HepG2 (cell line): Measurements from ENCODE around the gene JTB. TPM values are rescaled to one million over a fixed set of nuclear protein-coding genes. Genes with fewer than 3 reads are reported as not detected.

Source experiments
- ATAC-seq: fragments of 200-7000 bp; cut with Tn5 transposase; 3 replicates; pipeline ENCODE4 v1.9.1; 2020; ENCODE audit warnings: mild to moderate bottlenecking, moderate library complexity
- BruUV-seq: library from RNA; stranded (reverse); fragments of 400-500 nt; replicated peaks from 2 replicates; lab custom pipeline; 2021; lab: Mats Ljungman, UMichigan
- CTCF ChIA-PET: fragments of 300-600 bp; formaldehyde crosslinking; extraction: SDS; loops from one replicate; lab custom pipeline; 2021; ENCODE audit warnings: low total read pairs, inconsistent platforms, low intra/inter-chr PET ratio; lab: Yijun Ruan, JAX
- POLR2A ChIA-PET: fragments of 350-600 bp; sonication (Branson Sonifier 250); formaldehyde crosslinking; loops from one replicate; lab custom pipeline; 2020; ENCODE audit warnings: antibody characterized with exemption, inconsistent platforms; lab: Yijun Ruan, JAX
- DNase-seq: peaks from one replicate; pipeline ENCODE4 v3.0.0-alpha.2; 2015; ENCODE audit warnings: low spot score
- FAIRE-seq: peaks from 3 replicates; lab custom pipeline; 2011; peaks lifted over from hg19 to GRCh38; lab: Jason Lieb, UNC
- H2AFZ ChIP-seq: one replicate; pipeline ENCODE4 v1.6.1; 2011; ENCODE audit warnings: low read length, inconsistent platforms
- H3K27ac ChIP-seq: fragments of 300-600 bp; 3 replicates; pipeline ENCODE4 v1.8.0; 2011; ENCODE audit warnings: mixed run types, mild to moderate bottlenecking, mixed read lengths, low read length, inconsistent platforms; ENCODE audit not compliant: insufficient read depth; ENCODE audit errors: extremely low read length
- H3K27me3 ChIP-seq, 2 experiments: fragments of 200-600 bp in 1 of 2; 2 replicates in 1 of 2; 3 replicates in 1 of 2; pipeline versions ENCODE4 v1.6.0 to v1.8.0; 2011; ENCODE audit warnings: low read length in 2 of 2, mild to moderate bottlenecking in 2 of 2, moderate library complexity in 2 of 2, inconsistent platforms in 1 of 2; ENCODE audit not compliant: insufficient read depth in 2 of 2, control insufficient read depth in 1 of 2
- H3K36me3 ChIP-seq, 2 experiments: fragments of 200-600 bp in 1 of 2; replicated peaks in 1 of 2; 2 replicates in 1 of 2; 3 replicates in 1 of 2; pipeline versions ENCODE4 v1.5.1 to v1.8.0; 2011; ENCODE audit warnings: low read length in 2 of 2, inconsistent platforms in 1 of 2; ENCODE audit not compliant: insufficient read depth in 2 of 2, control insufficient read depth in 1 of 2
- H3K4me1 ChIP-seq: 2 replicates; pipeline ENCODE4 v1.5.1; 2012; ENCODE audit warnings: low read length, inconsistent platforms; ENCODE audit not compliant: insufficient read depth
- H3K4me2 ChIP-seq: 2 replicates; pipeline ENCODE4 v1.6.0; 2011; ENCODE audit warnings: low read depth, low read length, inconsistent platforms
- H3K4me3 ChIP-seq, 3 experiments: fragments of 200-600 bp in 1 of 3; sonication (generic), shearing (Covaris generic) in 1 of 3; replicated peaks in 1 of 3; 2 replicates each; pipeline ENCODE4 v1.5.1; 2011 to 2016; ENCODE audit warnings: low read length in 3 of 3, inconsistent platforms in 2 of 3, low read depth in 2 of 3, mild to moderate bottlenecking in 2 of 3, control low read depth in 1 of 3, mixed read lengths in 1 of 3; ENCODE audit not compliant: insufficient read depth in 1 of 3
- H3K79me2 ChIP-seq: one replicate; pipeline ENCODE4 v1.6.1; 2011; ENCODE audit warnings: low read length, inconsistent platforms; ENCODE audit not compliant: insufficient read depth
- H3K9ac ChIP-seq: 2 replicates; pipeline ENCODE4 v1.6.0; 2011; ENCODE audit warnings: mild to moderate bottlenecking, low read depth, low read length, inconsistent platforms; ENCODE audit not compliant: insufficient read depth
- H3K9me3 ChIP-seq: 2 replicates; pipeline ENCODE4 v1.5.1; 2012; ENCODE audit warnings: mild to moderate bottlenecking, low read length
- H4K20me1 ChIP-seq: 2 replicates; pipeline ENCODE4 v1.6.0; 2011; ENCODE audit warnings: inconsistent platforms, mild to moderate bottlenecking, low read length, moderate library complexity; ENCODE audit not compliant: insufficient read depth
- AGO2 ChIP-seq: fragments of 200-400 bp; formaldehyde crosslinking; optimal IDR thresholded peaks from 2 replicates; pipeline ENCODE3; 2017; ENCODE audit warnings: mild to moderate bottlenecking, low read depth, low read length, moderate library complexity
- PHF21A ChIP-seq: sonication (generic); formaldehyde crosslinking; IDR thresholded peaks from 2 replicates; pipeline ENCODE4 v1.5.0; 2020; ENCODE audit warnings: mild to moderate bottlenecking, missing genetic modification reagents
- RBFOX2 ChIP-seq: fragments of 200-400 bp; formaldehyde crosslinking; IDR thresholded peaks from 2 replicates; pipeline ENCODE4 v1.6.1; 2017; ENCODE audit warnings: low read depth, mild to moderate bottlenecking, low read length
- SMAD3 ChIP-seq: sonication (generic); formaldehyde crosslinking; IDR thresholded peaks from 2 replicates; pipeline ENCODE4 v1.4.0; 2020; ENCODE audit warnings: missing genetic modification reagents
- ZNF282 ChIP-seq: fragments of 450-650 bp; IDR thresholded peaks from 2 replicates; pipeline ENCODE4 v1.6.1; 2018; ENCODE audit not compliant: partially characterized antibody
- ZNF432 ChIP-seq: sonication (generic); formaldehyde crosslinking; IDR thresholded peaks from 2 replicates; pipeline ENCODE4 v1.5.0; 2020; ENCODE audit warnings: missing genetic modification reagents, mild to moderate bottlenecking, borderline replicate concordance
- ZNF687 ChIP-seq: sonication (generic); formaldehyde crosslinking; IDR thresholded peaks from 2 replicates; pipeline ENCODE4 v1.5.1; 2020; ENCODE audit warnings: mild to moderate bottlenecking, missing genetic modification reagents, moderate library complexity
- WGBS: methylation state at CpG from one replicate; pipeline ENCODE4 v1.1.6; 2017; ENCODE audit warnings: low lambda C conversion rate; 5-methylcytosine and 5-hydroxymethylcytosine counted together
- in situ Hi-C: cut with HindIII; loops from 2 replicates; pipeline ENCODE4 v1.10.0; 2017; ENCODE audit warnings: low pct_unique_long_range_greater_than_20kb; ENCODE audit not compliant: extremely low pct_ligation_motif_present
- intact Hi-C: fragments of 100-400 bp; cut with micrococcal nuclease; formaldehyde crosslinking; loops from one replicate; pipeline ENCODE4 v1.10.0; 2022; ENCODE audit not compliant: unreplicated experiment
- polyA plus RNA-seq, 8 experiments: library from polyadenylated mRNA; depleted of rRNA in 3 of 8; stranded (reverse) in 7 of 8; unstranded in 1 of 8; fragments of >200 nt; fragmentation: Illumina TruSeq in 4 of 8; extraction: Trizol in 4 of 8; gene quantifications; 2 replicates each; pipeline versions ENCODE4 v1.2.1 to v1.2.3, GENCODE V29; 2011 to 2016; ENCODE audit warnings: low read depth in 4 of 8, missing spikeins in 1 of 8, mixed read lengths in 1 of 8; ENCODE audit not compliant: insufficient read depth in 1 of 8
- total RNA-seq, 5 experiments: library from RNA; depleted of rRNA; stranded (reverse); fragments of >200 nt; fragmentation: Illumina TruSeq; extraction: Trizol; gene quantifications; 2 replicates each; pipeline ENCODE4 v1.2.3, GENCODE V29; 2016; ENCODE audit warnings: low read depth in 1 of 5
- TF ChIP-seq, protein P1 (sequence below): sonication (generic); formaldehyde crosslinking; IDR thresholded peaks from 2 replicates; pipeline ENCODE4 v1.4.0; 2020; ENCODE audit warnings: missing genetic modification reagents
- TF ChIP-seq, protein P2 (sequence below): sonication (generic); formaldehyde crosslinking; IDR thresholded peaks from 2 replicates; pipeline ENCODE4 v1.4.0; 2020; ENCODE audit warnings: mild to moderate bottlenecking, missing genetic modification reagents

The JTB gene
- total and polyA plus RNA-seq, 2 of the 13 experiments (the other 11 are each of a cell fraction or from before 2014, with no cell fraction given) = 96.7 to 99.2 TPM

DNA sequence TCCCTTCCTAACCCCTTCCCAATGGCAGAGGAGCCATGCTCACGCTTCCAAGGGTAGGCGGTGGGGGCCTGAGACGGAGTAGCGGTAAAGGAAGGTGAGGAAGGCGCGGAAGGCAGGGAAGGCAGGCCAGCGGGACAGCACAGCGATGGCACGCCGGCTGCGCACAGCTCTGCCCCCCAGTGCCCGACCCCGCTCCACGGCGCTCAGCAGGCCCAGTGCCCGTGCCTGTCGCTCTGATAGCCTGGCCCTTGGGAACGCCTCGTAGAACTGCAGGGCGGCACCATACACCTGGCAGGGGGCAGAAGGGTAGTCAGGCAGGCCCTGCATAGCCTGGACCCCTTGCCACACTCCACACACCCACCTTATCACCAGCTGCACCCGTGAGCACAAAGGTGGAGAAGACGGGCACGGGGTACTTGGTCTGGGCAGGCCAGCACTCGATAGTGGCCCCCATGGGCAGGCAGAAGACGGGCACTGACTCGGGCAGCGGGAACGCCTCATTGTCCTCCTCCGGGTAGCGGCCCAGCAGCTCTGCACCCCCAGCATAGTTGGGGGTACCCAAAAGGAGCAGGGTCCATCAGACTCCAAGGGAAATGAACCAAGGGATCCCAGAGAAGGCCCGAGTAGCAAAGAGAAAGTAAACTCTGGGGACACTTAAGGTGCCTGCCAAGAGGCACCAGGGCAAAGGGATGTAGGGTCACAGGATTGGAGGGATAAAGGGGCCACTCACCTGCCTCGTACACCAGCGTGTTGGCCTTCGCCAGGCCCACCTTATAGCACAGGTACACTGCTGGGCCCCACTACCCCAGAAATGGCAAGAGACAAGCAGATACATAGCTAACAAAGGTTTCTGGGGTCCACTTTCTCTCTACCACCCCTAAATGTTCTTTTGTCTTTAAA is 35.4 kb downstream of the JTB start:
- no peak overlapping the region for H2AFZ ChIP-seq
- intact Hi-C loops (no loop called here), in situ Hi-C loops (loop anchor here (10.0 kb wide), 1 partner anchor 117 kb away; no protein-coding TSS in a partner anchor)
- no peak overlapping the region for H3K4me2 ChIP-seq
- H3K4me3 ChIP-seq = no peak overlapping the region
- WGBS = 97% methylated on average over 34 of the region's 34 CpGs
- H3K4me1 ChIP-seq = peaks cover 36% of the 10 kb centered on the region
- TF ChIP-seq, protein P1, sequence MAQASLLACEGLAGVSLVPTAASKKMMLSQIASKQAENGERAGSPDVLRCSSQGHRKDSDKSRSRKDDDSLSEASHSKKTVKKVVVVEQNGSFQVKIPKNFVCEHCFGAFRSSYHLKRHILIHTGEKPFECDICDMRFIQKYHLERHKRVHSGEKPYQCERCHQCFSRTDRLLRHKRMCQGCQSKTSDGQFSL (CRISPR knock-in tag) = no peak
- peak; percentile 38; the same call in 1 of the 2 replicates for TF ChIP-seq RBFOX2
- TF ChIP-seq PHF21A = no peak
- TF ChIP-seq SMAD3 (CRISPR knock-in tag) = no peak
- TF ChIP-seq ZNF282 = no peak
- TF ChIP-seq AGO2 = peak; percentile 51
- TF ChIP-seq ZNF687 (CRISPR knock-in tag) = 0 out of 2 replicates have a peak, but pooled peaks have one; percentile 1
- TF ChIP-seq ZNF432 (CRISPR knock-in tag) = no peak
- TF ChIP-seq, protein P2, sequence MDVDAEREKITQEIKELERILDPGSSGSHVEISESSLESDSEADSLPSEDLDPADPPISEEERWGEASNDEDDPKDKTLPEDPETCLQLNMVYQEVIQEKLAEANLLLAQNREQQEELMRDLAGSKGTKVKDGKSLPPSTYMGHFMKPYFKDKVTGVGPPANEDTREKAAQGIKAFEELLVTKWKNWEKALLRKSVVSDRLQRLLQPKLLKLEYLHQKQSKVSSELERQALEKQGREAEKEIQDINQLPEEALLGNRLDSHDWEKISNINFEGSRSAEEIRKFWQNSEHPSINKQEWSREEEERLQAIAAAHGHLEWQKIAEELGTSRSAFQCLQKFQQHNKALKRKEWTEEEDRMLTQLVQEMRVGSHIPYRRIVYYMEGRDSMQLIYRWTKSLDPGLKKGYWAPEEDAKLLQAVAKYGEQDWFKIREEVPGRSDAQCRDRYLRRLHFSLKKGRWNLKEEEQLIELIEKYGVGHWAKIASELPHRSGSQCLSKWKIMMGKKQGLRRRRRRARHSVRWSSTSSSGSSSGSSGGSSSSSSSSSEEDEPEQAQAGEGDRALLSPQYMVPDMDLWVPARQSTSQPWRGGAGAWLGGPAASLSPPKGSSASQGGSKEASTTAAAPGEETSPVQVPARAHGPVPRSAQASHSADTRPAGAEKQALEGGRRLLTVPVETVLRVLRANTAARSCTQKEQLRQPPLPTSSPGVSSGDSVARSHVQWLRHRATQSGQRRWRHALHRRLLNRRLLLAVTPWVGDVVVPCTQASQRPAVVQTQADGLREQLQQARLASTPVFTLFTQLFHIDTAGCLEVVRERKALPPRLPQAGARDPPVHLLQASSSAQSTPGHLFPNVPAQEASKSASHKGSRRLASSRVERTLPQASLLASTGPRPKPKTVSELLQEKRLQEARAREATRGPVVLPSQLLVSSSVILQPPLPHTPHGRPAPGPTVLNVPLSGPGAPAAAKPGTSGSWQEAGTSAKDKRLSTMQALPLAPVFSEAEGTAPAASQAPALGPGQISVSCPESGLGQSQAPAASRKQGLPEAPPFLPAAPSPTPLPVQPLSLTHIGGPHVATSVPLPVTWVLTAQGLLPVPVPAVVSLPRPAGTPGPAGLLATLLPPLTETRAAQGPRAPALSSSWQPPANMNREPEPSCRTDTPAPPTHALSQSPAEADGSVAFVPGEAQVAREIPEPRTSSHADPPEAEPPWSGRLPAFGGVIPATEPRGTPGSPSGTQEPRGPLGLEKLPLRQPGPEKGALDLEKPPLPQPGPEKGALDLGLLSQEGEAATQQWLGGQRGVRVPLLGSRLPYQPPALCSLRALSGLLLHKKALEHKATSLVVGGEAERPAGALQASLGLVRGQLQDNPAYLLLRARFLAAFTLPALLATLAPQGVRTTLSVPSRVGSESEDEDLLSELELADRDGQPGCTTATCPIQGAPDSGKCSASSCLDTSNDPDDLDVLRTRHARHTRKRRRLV (CRISPR knock-in tag) = no peak
- peaks cover 11% of the 10 kb centered on the region for H3K79me2 ChIP-seq
- no peak overlapping the region for H3K27ac ChIP-seq
- POLR2A ChIA-PET = interaction anchor here (0.5 kb wide), 1 partner anchor 17 kb away, joined by 3 read pairs; no protein-coding TSS in a partner anchor
- FAIRE-seq (no peak), ATAC-seq (no peak), DNase-seq (no peak)
- no peak overlapping the region for H3K9ac ChIP-seq
- H3K36me3 ChIP-seq = peaks cover 11 to 41% of the 10 kb centered on the region in 2 experiments; a peak in 4 of 5 replicates
- no peaks in the 10 kb centered on the region for H3K9me3 ChIP-seq
- BruUV-seq = no TSS peak
- H3K27me3 ChIP-seq = no peaks in the 10 kb centered on the region
- H4K20me1 ChIP-seq = no peaks in the 10 kb centered on the region
- CTCF ChIA-PET = no interaction called here
